K562 (cell line): ENCODE data around the gene TRIM26. TPM values are rescaled to one million over a fixed set of nuclear protein-coding genes. Genes with fewer than 3 reads are reported as not detected.

Experiments
- ATAC-seq: fragments of 200-7000 bp; cut with Tn5 transposase; 3 replicates; pipeline ENCODE4 v1.9.1; 2020; ENCODE audit warnings: moderate library complexity
- BruUV-seq: library from RNA; stranded (reverse); fragments of 400-500 nt; replicated peaks from 2 replicates; lab custom pipeline; 2021; lab: Mats Ljungman, UMichigan
- CTCF ChIA-PET: fragments of 300-600 bp; formaldehyde crosslinking; extraction: SDS; loops from one replicate; lab custom pipeline; 2021; ENCODE audit warnings: low intra/inter-chr PET ratio; lab: Yijun Ruan, JAX
- POLR2A ChIA-PET: fragments of 300-600, 350-650 bp; sonication (Branson Sonifier 250); formaldehyde crosslinking; extraction: SDS; loops from one replicate; lab custom pipeline; 2021; ENCODE audit warnings: antibody characterized with exemption, inconsistent platforms; lab: Yijun Ruan, JAX
- DNase-seq, 4 experiments: peaks; one replicate each; pipeline versions ENCODE4 v3.0.0 to v3.0.0-alpha.2; 2011 to 2018; ENCODE audit warnings: low spot score in 3 of 4, mixed read lengths in 3 of 4; ENCODE audit errors: extremely low read depth in 1 of 4
- FAIRE-seq: peaks from 2 replicates; lab custom pipeline; 2011; peaks lifted over from hg19 to GRCh38; lab: Jason Lieb, UNC
- H2AFZ ChIP-seq: 2 replicates; pipeline ENCODE4 v1.6.0; 2011; ENCODE audit warnings: low read depth, low read length, control low read depth, inconsistent platforms
- H3K27ac ChIP-seq: fragments of 200-600 bp; 3 replicates; pipeline ENCODE4 v1.8.0; 2011; ENCODE audit warnings: low read depth, mild to moderate bottlenecking, control low read depth, inconsistent platforms, low read length, moderate library complexity, mixed read lengths; ENCODE audit errors: extremely low read depth
- H3K27me3 ChIP-seq, 2 experiments: fragments of 300-600 bp in 1 of 2; 2 replicates in 1 of 2; 3 replicates in 1 of 2; pipeline versions ENCODE4 v1.6.0 to v1.8.0; 2011; ENCODE audit warnings: inconsistent platforms in 2 of 2, low read length in 2 of 2, mild to moderate bottlenecking in 1 of 2, mixed read lengths in 1 of 2, moderate library complexity in 1 of 2; ENCODE audit not compliant: control insufficient read depth in 2 of 2, insufficient read depth in 2 of 2
- H3K36me3 ChIP-seq: fragments of 300-600 bp; 3 replicates; pipeline ENCODE4 v1.8.0; 2011; ENCODE audit warnings: mild to moderate bottlenecking, low read length, inconsistent platforms; ENCODE audit not compliant: control insufficient read depth, insufficient read depth
- H3K4me1 ChIP-seq, 2 experiments: fragments of 200-600 bp in 1 of 2; replicated peaks in 1 of 2; 2 replicates in 1 of 2; 3 replicates in 1 of 2; pipeline versions ENCODE4 v1.5.1 to v1.8.0; 2011; ENCODE audit warnings: inconsistent platforms in 2 of 2, low read length in 2 of 2, mild to moderate bottlenecking in 1 of 2, mixed read lengths in 1 of 2, moderate library complexity in 1 of 2; ENCODE audit not compliant: control insufficient read depth in 2 of 2, insufficient read depth in 2 of 2
- H3K4me2 ChIP-seq: 2 replicates; pipeline ENCODE4 v1.6.1; 2011; ENCODE audit warnings: low read length, control low read depth, inconsistent platforms, mixed read lengths; ENCODE audit not compliant: insufficient read depth
- H3K4me3 ChIP-seq: fragments of 200-600 bp; sonication (generic), shearing (Covaris generic); 2 replicates; pipeline ENCODE4 v1.5.1; 2016; ENCODE audit warnings: control low read depth, inconsistent platforms
- H3K79me2 ChIP-seq: fragments of 200-600 bp; 3 replicates; pipeline ENCODE4 v1.8.0; 2011; ENCODE audit warnings: low read length, inconsistent platforms; ENCODE audit not compliant: control insufficient read depth, insufficient read depth
- H3K9ac ChIP-seq, 2 experiments: 2 replicates each; pipeline versions ENCODE4 v1.6.0 to v1.6.1; 2011; ENCODE audit warnings: low read depth in 2 of 2, low read length in 2 of 2, control low read depth in 1 of 2, inconsistent platforms in 1 of 2, mild to moderate bottlenecking in 1 of 2, mixed read lengths in 1 of 2; ENCODE audit not compliant: insufficient read depth in 1 of 2
- H3K9me1 ChIP-seq: one replicate; pipeline ENCODE4 v1.6.0; 2011; ENCODE audit warnings: inconsistent platforms, mild to moderate bottlenecking, low read length, moderate library complexity; ENCODE audit not compliant: control insufficient read depth, insufficient read depth
- H3K9me3 ChIP-seq: replicated peaks from 2 replicates; pipeline ENCODE4 v1.5.1; 2011; ENCODE audit warnings: low read depth, low read length, inconsistent platforms; ENCODE audit not compliant: control insufficient read depth, insufficient read depth
- H4K20me1 ChIP-seq: replicated peaks from 2 replicates; pipeline ENCODE4 v1.6.1; 2011; ENCODE audit warnings: low read length, inconsistent platforms, mixed read lengths; ENCODE audit not compliant: control insufficient read depth, insufficient read depth
- BRD4 ChIP-seq: fragments of 200-600 bp; sonication (generic); IDR thresholded peaks from 2 replicates; pipeline ENCODE4 v1.6.1; 2017; ENCODE audit warnings: inconsistent platforms
- DNMT1 ChIP-seq: fragments of 450-650 bp; IDR thresholded peaks from 2 replicates; pipeline ENCODE4 v1.6.1; 2016; ENCODE audit warnings: antibody characterized with exemption, mild to moderate bottlenecking
- E2F6 ChIP-seq, 2 experiments: IDR thresholded peaks; 2 replicates each; pipeline ENCODE4 v1.6.1; 2011; ENCODE audit warnings: borderline replicate concordance in 1 of 2, control low read depth in 1 of 2, low read depth in 1 of 2, low read length in 1 of 2, mild to moderate bottlenecking in 1 of 2, mixed read lengths in 1 of 2, moderate library complexity in 1 of 2; ENCODE audit not compliant: insufficient read depth in 1 of 2, insufficient read length in 1 of 2, poor library complexity in 1 of 2, severe bottlenecking in 1 of 2; ENCODE audit errors: extremely low read depth in 1 of 2
- POLR2A ChIP-seq: fragments of 450-650 bp; conservative IDR thresholded peaks from 2 replicates; pipeline ENCODE4 v1.6.1; 2016
- POLR2H ChIP-seq: IDR thresholded peaks from 2 replicates; pipeline ENCODE4 v1.6.1; 2016; ENCODE audit warnings: missing genetic modification characterization, low read depth, mild to moderate bottlenecking, control low read depth, missing compliant biosample characterization, moderate library complexity
- ZBTB33 ChIP-seq: sonication (generic); formaldehyde crosslinking; IDR thresholded peaks from 2 replicates; pipeline ENCODE4 v1.8.1; 2023; ENCODE audit warnings: mild to moderate bottlenecking, missing genetic modification reagents
- ZNF224 ChIP-seq: sonication (generic); formaldehyde crosslinking; IDR thresholded peaks from 2 replicates; pipeline ENCODE4 v1.8.0; 2022; ENCODE audit warnings: mild to moderate bottlenecking, missing genetic modification reagents
- WGBS: fragments of 100-300 bp; shearing (Covaris generic); methylation state at CpG from one replicate; pipeline ENCODE4 v1.1.6; 2016; ENCODE audit warnings: low coverage, mixed read lengths; ENCODE audit not compliant: insufficient coverage; ENCODE audit errors: missing lambda C conversion rate; 5-methylcytosine and 5-hydroxymethylcytosine counted together
- in situ Hi-C: fragments of 300-500 bp; cut with MboI; formaldehyde crosslinking; loops from 4 replicates; pipeline ENCODE4 v1.15.0; 2018; ENCODE audit warnings: inconsistent platforms, mixed read lengths
- intact Hi-C: fragments of 100-400 bp; cut with micrococcal nuclease; formaldehyde crosslinking; loops from 2 replicates; pipeline ENCODE4 v1.14.2; 2022
- polyA plus RNA-seq, 8 experiments: library from polyadenylated mRNA; depleted of rRNA in 4 of 8; stranded (reverse) in 5 of 8; unstranded in 3 of 8; fragments of >200 nt; fragmentation: Nextera tagmentation in 2 of 8; fragmentation: Illumina TruSeq in 1 of 8; extraction: Ambion mirVana in 2 of 8; extraction: Trizol in 1 of 8; gene quantifications; 2 replicates each; pipeline versions ENCODE4 v1.2.1 to v1.2.3, GENCODE V29; 2011 to 2014; ENCODE audit warnings: inconsistent platforms in 1 of 8, missing spikeins in 1 of 8
- total RNA-seq, 7 experiments: library from RNA; depleted of rRNA in 6 of 7; stranded (reverse); fragments of >200 nt in 6 of 7; fragmentation: Illumina TruSeq in 2 of 7; extraction: Trizol in 2 of 7; gene quantifications; 2 replicates each; pipeline versions ENCODE4 v1.2.1 to v1.2.3, GENCODE V29; 2011 to 2021; ENCODE audit warnings: low replicate concordance in 1 of 7

The TRIM26 gene
- total and polyA plus RNA-seq, 9 of the 15 experiments (the other 6 are each of a cell fraction or from before 2014, with no cell fraction given), result 0.80 to 5.0 (median 2.8) TPM

- no peak for TF ChIP-seq ZBTB33 (CRISPR knock-in tag)
Measured at GRCh38 chr6:30154709-30155519, 58.3 kb downstream of the TRIM26 start (continued).

GRCh38 chr6:30154061-30154460 lies 59.1 kb downstream of the TRIM26 start:
- Histone ChIP-seq H3K9ac (0 out of 4 replicates have a peak overlapping the region, but pooled peaks of 1 of the 2 experiments have one; percentile 10), H3K27ac (no peak overlapping the region), H3K9me3 (no peaks in the 10 kb centered on the region), H2AFZ (no peak overlapping the region), H3K27me3 (peaks cover 0 to 18% of the 10 kb centered on the region in 2 experiments; a peak in 3 of 5 replicates), H3K4me2 (no peak overlapping the region), H4K20me1 (no peaks in the 10 kb centered on the region), H3K4me3 (no peak overlapping the region), H3K36me3 (no peaks in the 10 kb centered on the region), H3K4me1 (peaks cover 4 to 34% of the 10 kb centered on the region in 2 experiments), H3K79me2 (no peaks in the 10 kb centered on the region), H3K9me1 (no peaks in the 10 kb centered on the region)
- in situ Hi-C loops (no loop called here), intact Hi-C loops (no loop called here)
- no peak for DNase-seq
- no TSS peak for BruUV-seq
- no peak for FAIRE-seq
- 12% methylated on average over 17 of the region's 17 CpGs for WGBS
- no peak for ATAC-seq
- POLR2A ChIA-PET, result interaction anchor here (0.6 to 0.8 kb wide), 2 partner anchors 8 to 887 kb away, joined by 3 to 4 read pairs; no protein-coding TSS in a partner anchor
- CTCF ChIA-PET, result no interaction called here
- TF ChIP-seq DNMT1, result no peak
- no peak for TF ChIP-seq POLR2H
- no peak for TF ChIP-seq E2F6 (IDR thresholded peaks at IDR 0.05; ENCODE audit: borderline replicate concordance in 1 of 2, extremely low read depth in 1 of 2, insufficient read depth in 1 of 2, insufficient read length in 1 of 2, low read depth in 1 of 2, low read length in 1 of 2, poor library complexity in 1 of 2, severe bottlenecking in 1 of 2)
- TF ChIP-seq BRD4, result no peak
- no peak for TF ChIP-seq POLR2A
- TF ChIP-seq ZNF224 (CRISPR knock-in tag), result no peak
